Trophoblast cell (in vitro differentiated cells and primary cell): ENCODE results near the gene CAPZB.

Experiments
- DNase-seq, 2 donors: peaks; one replicate each; pipeline ENCODE4 v3.0.0-alpha.2; 2016
- H2AFZ ChIP-seq: 2 replicates; pipeline ENCODE4 v1.6.1; 2013; ENCODE audit warnings: low read length, moderate library complexity, mild to moderate bottlenecking; ENCODE audit not compliant: insufficient read depth, poor library complexity
- H2AK5ac ChIP-seq: 2 replicates; pipeline ENCODE4 v1.6.1; 2013; ENCODE audit warnings: mild to moderate bottlenecking, low read length
- H2BK120ac ChIP-seq: 2 replicates; pipeline ENCODE4 v1.6.1; 2013; ENCODE audit warnings: low read length, mild to moderate bottlenecking, moderate library complexity; ENCODE audit not compliant: insufficient read depth, poor library complexity
- H2BK12ac ChIP-seq: 2 replicates; pipeline ENCODE4 v1.6.1; 2013; ENCODE audit warnings: mild to moderate bottlenecking, low read length, moderate library complexity
- H2BK5ac ChIP-seq: 2 replicates; pipeline ENCODE4 v1.6.1; 2013; ENCODE audit warnings: low read length, low read depth, moderate library complexity, mild to moderate bottlenecking; ENCODE audit not compliant: poor library complexity
- H3K14ac ChIP-seq: 2 replicates; pipeline ENCODE4 v1.6.1; 2013; ENCODE audit warnings: mild to moderate bottlenecking, low read length
- H3K18ac ChIP-seq: 2 replicates; pipeline ENCODE4 v1.6.1; 2013; ENCODE audit warnings: mild to moderate bottlenecking, low read length
- H3K23ac ChIP-seq: 2 replicates; pipeline ENCODE4 v1.6.1; 2013; ENCODE audit warnings: low read length
- H3K27ac ChIP-seq: 2 replicates; pipeline ENCODE4 v1.5.1; 2013; ENCODE audit warnings: low read depth, mild to moderate bottlenecking, inconsistent platforms, low read length, moderate library complexity
- H3K27me3 ChIP-seq: 2 replicates; pipeline ENCODE4 v1.6.1; 2013; ENCODE audit warnings: inconsistent platforms, mild to moderate bottlenecking, low read length, moderate library complexity; ENCODE audit not compliant: insufficient read depth
- H3K36me3 ChIP-seq, 2 experiments: 1 replicate in 1 of 2; 2 replicates in 1 of 2; pipeline ENCODE4 v1.6.1; 2013; ENCODE audit warnings: low read length in 2 of 2, mild to moderate bottlenecking in 2 of 2, moderate library complexity in 1 of 2; ENCODE audit not compliant: insufficient read depth in 2 of 2, control insufficient read depth in 1 of 2
- H3K4ac ChIP-seq: 2 replicates; pipeline ENCODE4 v1.6.1; 2013; ENCODE audit warnings: low read depth, mild to moderate bottlenecking, low read length, moderate library complexity
- H3K4me1 ChIP-seq, 2 experiments: 1 replicate in 1 of 2; 2 replicates in 1 of 2; pipeline ENCODE4 v1.6.1; 2013; ENCODE audit warnings: low read length in 2 of 2, mild to moderate bottlenecking in 2 of 2, moderate library complexity in 1 of 2; ENCODE audit not compliant: insufficient read depth in 2 of 2, control insufficient read depth in 1 of 2
- H3K4me2 ChIP-seq: 2 replicates; pipeline ENCODE4 v1.6.1; 2013; ENCODE audit warnings: inconsistent platforms, mild to moderate bottlenecking, low read length, moderate library complexity
- H3K4me3 ChIP-seq: 2 replicates; pipeline ENCODE4 v1.5.1; 2013; ENCODE audit warnings: mild to moderate bottlenecking, low read depth, low read length, inconsistent platforms
- H3K79me1 ChIP-seq: one replicate; pipeline ENCODE4 v1.6.1; 2013; ENCODE audit warnings: low read length
- H3K79me2 ChIP-seq: 2 replicates; pipeline ENCODE4 v1.6.1; 2013; ENCODE audit warnings: low read length, mild to moderate bottlenecking; ENCODE audit not compliant: control insufficient read depth, insufficient read depth, poor library complexity
- H3K9ac ChIP-seq: 2 replicates; pipeline ENCODE4 v1.6.1; 2013; ENCODE audit warnings: mild to moderate bottlenecking, low read length
- H3K9me3 ChIP-seq: 2 replicates; pipeline ENCODE4 v1.6.1; 2013; ENCODE audit warnings: low read depth, mild to moderate bottlenecking, control low read depth, inconsistent platforms, low read length; ENCODE audit not compliant: insufficient read depth
- H4K12ac ChIP-seq: 2 replicates; pipeline ENCODE4 v1.6.1; 2013; ENCODE audit warnings: low read depth, mild to moderate bottlenecking, low read length, moderate library complexity
- H4K8ac ChIP-seq: 2 replicates; pipeline ENCODE4 v1.6.1; 2013; ENCODE audit warnings: low read depth, mild to moderate bottlenecking, low read length, moderate library complexity
- H4K91ac ChIP-seq: one replicate; pipeline ENCODE4 v1.6.1; 2013; ENCODE audit warnings: low read depth, mild to moderate bottlenecking, low read length, moderate library complexity
- WGBS: extraction: QIAGEN DNeasy Blood & Tissue Kit; methylation state at CpG from one replicate; pipeline ENCODE4 v1.1.7; 2013; ENCODE audit warnings: missing lambda C conversion rate; ENCODE audit not compliant: insufficient read length, insufficient coverage; ENCODE audit errors: extremely low coverage; 5-methylcytosine and 5-hydroxymethylcytosine counted together

Gene CAPZB

DNA sequence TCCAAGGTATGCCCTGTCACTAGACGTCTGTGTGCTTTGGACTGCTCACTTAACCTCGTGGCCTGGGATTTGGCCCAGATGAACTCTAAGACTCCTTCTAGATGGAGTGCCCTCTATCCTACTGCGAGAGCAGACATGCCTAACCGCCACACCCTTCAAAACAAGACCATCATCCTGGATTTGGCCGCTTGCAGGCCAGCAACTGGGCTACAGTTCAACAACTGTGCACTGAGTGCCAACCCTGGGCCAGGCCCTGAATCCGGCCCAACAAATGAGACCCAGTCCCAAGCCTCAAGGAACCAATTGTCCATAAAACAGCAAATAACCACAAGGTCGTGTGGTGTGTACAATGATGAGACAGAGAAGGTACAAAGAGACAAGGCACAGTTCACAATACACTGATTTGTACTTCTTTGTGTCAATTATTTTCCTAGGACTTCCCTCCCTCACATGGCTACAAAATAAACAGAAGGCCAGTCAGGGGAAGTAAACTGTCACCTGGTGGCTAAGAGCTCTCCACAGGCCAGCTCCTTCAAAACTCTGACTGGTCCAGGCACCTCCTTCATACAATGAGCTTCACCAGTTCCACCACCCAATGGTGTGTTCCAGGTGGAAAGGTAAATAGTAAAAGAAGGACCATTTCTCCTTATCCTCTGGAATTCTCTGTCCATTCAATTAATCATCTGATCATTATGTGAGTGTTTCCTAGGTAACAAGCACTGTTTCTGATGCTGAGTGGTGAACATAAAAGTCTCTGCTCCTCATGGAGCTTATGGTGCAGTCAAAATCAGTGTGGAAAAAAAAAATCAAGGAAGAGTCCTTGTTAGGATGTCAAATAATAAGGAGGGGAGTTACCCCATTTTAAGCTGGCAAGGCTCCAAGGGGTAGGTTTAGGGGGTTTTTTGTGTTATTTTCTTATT lies 60.4 kb downstream of the CAPZB start:
- no peak overlapping the region for H3K9ac ChIP-seq
- no peak overlapping the region for H4K91ac ChIP-seq
- no peak overlapping the region for H2BK5ac ChIP-seq
- H3K79me2 ChIP-seq: peaks cover 30% of the 10 kb centered on the region
- peak in 1 of 2 donors; percentile 20 for DNase-seq
- H2AFZ ChIP-seq: no peak overlapping the region
- H3K4me2 ChIP-seq: no peak overlapping the region
- H3K79me1 ChIP-seq: no peaks in the 10 kb centered on the region
- H3K36me3 ChIP-seq: peaks cover 3 to 6% of the 10 kb centered on the region in 2 experiments
- H3K23ac ChIP-seq: no peak overlapping the region
- H2BK12ac ChIP-seq: no peak overlapping the region
- no peak overlapping the region for H4K12ac ChIP-seq
- no peak overlapping the region for H3K14ac ChIP-seq
- H3K9me3 ChIP-seq: no peaks in the 10 kb centered on the region
- peaks cover 8 to 9% of the 10 kb centered on the region in 2 experiments for H3K4me1 ChIP-seq
- H3K18ac ChIP-seq: no peak overlapping the region
- H4K8ac ChIP-seq: no peak overlapping the region
- no peaks in the 10 kb centered on the region for H3K27me3 ChIP-seq
- no peak overlapping the region for H2BK120ac ChIP-seq
- no peak overlapping the region for H3K4me3 ChIP-seq
- no peak overlapping the region for H2AK5ac ChIP-seq
- peak overlapping the region; percentile 55 for H3K4ac ChIP-seq
- no peak overlapping the region for H3K27ac ChIP-seq
- WGBS: no CpG with 5 or more reads among the region's 7 CpGs

DNA sequence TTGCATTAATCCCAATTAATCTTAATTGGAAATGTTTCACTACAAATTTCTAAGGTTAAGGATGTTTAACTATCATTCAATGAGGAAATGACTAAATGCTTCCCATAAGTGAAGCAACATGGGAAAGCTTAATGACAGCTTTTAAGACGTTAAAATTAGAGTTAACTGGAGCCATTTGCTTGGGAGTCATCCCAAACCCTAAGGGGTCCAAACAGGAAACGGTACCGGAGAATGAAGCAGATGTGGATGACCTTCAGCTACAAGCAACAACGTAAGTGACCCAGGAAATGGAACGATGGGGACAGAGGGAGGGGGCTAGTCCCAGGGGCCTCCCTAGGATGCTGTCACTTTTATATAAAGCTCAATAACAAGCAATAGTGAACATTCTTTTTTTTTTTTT lies 62.2 kb downstream of the CAPZB start:
- H4K8ac ChIP-seq: no peak overlapping the region
- H3K36me3 ChIP-seq: peaks cover 13 to 21% of the 10 kb centered on the region in 2 experiments
- peaks cover 3 to 4% of the 10 kb centered on the region in 2 experiments for H3K4me1 ChIP-seq
- no peaks in the 10 kb centered on the region for H3K9me3 ChIP-seq
- no peak overlapping the region for H2BK5ac ChIP-seq
- H3K79me2 ChIP-seq: peaks cover 21% of the 10 kb centered on the region
- H3K27ac ChIP-seq: no peak overlapping the region
- H3K14ac ChIP-seq: no peak overlapping the region
- no peaks in the 10 kb centered on the region for H3K27me3 ChIP-seq
- WGBS: no CpG with 5 or more reads among the region's 5 CpGs
- H3K18ac ChIP-seq: no peak overlapping the region
- H4K12ac ChIP-seq: no peak overlapping the region
- H3K23ac ChIP-seq: no peak overlapping the region
- peak overlapping the region; percentile 85 for H3K4ac ChIP-seq
- no peaks in the 10 kb centered on the region for H3K79me1 ChIP-seq
- H3K9ac ChIP-seq: no peak overlapping the region
- H4K91ac ChIP-seq: no peak overlapping the region
- H3K4me2 ChIP-seq: no peak overlapping the region
- no peak overlapping the region for H2AK5ac ChIP-seq
- no peak overlapping the region for H2BK120ac ChIP-seq
- no peak overlapping the region for H2BK12ac ChIP-seq
- no peak overlapping the region for H2AFZ ChIP-seq
- DNase-seq: no peak
- H3K4me3 ChIP-seq: no peak overlapping the region

DNA sequence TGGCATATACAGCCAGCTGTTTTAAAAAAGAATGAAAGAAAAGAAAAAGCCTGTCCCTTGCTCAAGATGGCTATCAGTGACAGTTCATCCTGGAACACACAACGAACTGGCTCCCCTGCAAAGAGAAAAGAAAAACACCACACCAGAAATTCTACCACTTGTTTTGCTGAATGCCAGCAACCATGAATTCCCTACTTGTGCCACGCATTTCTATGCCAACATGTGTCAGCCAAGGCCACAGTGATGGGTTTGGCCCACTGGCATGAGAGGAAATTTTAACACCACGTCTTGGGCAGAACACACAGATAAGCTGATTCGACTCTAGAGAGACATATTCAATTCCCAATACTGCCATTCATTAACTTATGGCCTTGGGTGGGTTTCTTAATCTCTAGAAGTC lies 64.0 kb downstream of the CAPZB start:
- H3K4me2 ChIP-seq: no peak overlapping the region
- H3K27me3 ChIP-seq: no peaks in the 10 kb centered on the region
- no peak overlapping the region for H2BK120ac ChIP-seq
- no peaks in the 10 kb centered on the region for H3K9me3 ChIP-seq
- H2BK5ac ChIP-seq: no peak overlapping the region
- no peak overlapping the region for H3K23ac ChIP-seq
- no CpG with 5 or more reads among the region's 4 CpGs for WGBS
- H3K4me1 ChIP-seq: peaks cover 0 to 2% of the 10 kb centered on the region in 2 experiments
- H3K18ac ChIP-seq: no peak overlapping the region
- no peak overlapping the region for H4K91ac ChIP-seq
- H3K4me3 ChIP-seq: no peak overlapping the region
- peak overlapping the region; percentile 76 for H3K4ac ChIP-seq
- H3K79me1 ChIP-seq: no peaks in the 10 kb centered on the region
- no peak overlapping the region for H3K9ac ChIP-seq
- peaks cover 15% of the 10 kb centered on the region for H3K79me2 ChIP-seq
- no peak for DNase-seq
- H4K12ac ChIP-seq: no peak overlapping the region
- no peak overlapping the region for H2BK12ac ChIP-seq
- H2AK5ac ChIP-seq: no peak overlapping the region
- no peak overlapping the region for H4K8ac ChIP-seq
- no peak overlapping the region for H2AFZ ChIP-seq
- H3K14ac ChIP-seq: no peak overlapping the region
- H3K27ac ChIP-seq: no peak overlapping the region
- peaks cover 20 to 29% of the 10 kb centered on the region in 2 experiments for H3K36me3 ChIP-seq

DNA sequence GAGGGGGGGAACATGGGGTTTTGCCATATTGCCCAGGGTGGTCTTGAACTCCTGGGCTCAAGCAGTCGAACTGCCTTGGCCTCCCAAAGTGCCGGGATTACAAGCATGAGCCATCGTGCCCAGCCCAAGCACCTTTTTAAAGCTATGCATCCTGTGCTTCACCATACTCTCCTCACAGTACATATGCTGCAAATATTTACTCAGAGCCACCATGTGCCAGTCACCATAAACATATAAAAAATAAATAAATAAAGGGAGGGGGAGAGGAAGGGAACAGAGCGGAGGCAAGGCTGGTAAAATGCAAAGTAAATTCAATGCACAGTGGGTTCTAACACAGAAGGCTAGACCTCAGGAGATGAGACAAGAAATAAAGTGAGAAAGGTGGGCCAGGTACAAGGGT lies 64.7 kb downstream of the CAPZB start:
- no CpG with 5 or more reads among the region's 4 CpGs for WGBS
- no peak overlapping the region for H2BK5ac ChIP-seq
- H3K14ac ChIP-seq: no peak overlapping the region
- H3K79me2 ChIP-seq: peaks cover 10% of the 10 kb centered on the region
- H3K27ac ChIP-seq: no peak overlapping the region
- H3K4me1 ChIP-seq: peaks cover 0 to 2% of the 10 kb centered on the region in 2 experiments
- no peaks in the 10 kb centered on the region for H3K9me3 ChIP-seq
- no peak for DNase-seq
- H3K23ac ChIP-seq: no peak overlapping the region
- no peaks in the 10 kb centered on the region for H3K79me1 ChIP-seq
- H4K91ac ChIP-seq: no peak overlapping the region
- no peak overlapping the region for H2AFZ ChIP-seq
- H3K4me3 ChIP-seq: no peak overlapping the region
- H2AK5ac ChIP-seq: no peak overlapping the region
- H3K4me2 ChIP-seq: no peak overlapping the region
- no peaks in the 10 kb centered on the region for H3K27me3 ChIP-seq
- no peak overlapping the region for H3K9ac ChIP-seq
- H3K36me3 ChIP-seq: peaks cover 20 to 29% of the 10 kb centered on the region in 2 experiments
- H2BK120ac ChIP-seq: no peak overlapping the region
- no peak overlapping the region for H3K18ac ChIP-seq
- H4K8ac ChIP-seq: no peak overlapping the region
- H2BK12ac ChIP-seq: no peak overlapping the region
- peak overlapping the region; percentile 52 for H3K4ac ChIP-seq
- no peak overlapping the region for H4K12ac ChIP-seq
